D721Med (cell line): ENCODE data around the gene GLI3.

Experiments used
- DNase-seq: peaks from one replicate; pipeline ENCODE4 v3.0.0; 2011; ENCODE audit warnings: low spot score; ENCODE audit not compliant: insufficient read length
- FAIRE-seq: peaks from 2 replicates; lab custom pipeline; 2011; peaks lifted over from hg19 to GRCh38; lab: Jason Lieb, UNC
- CTCF ChIP-seq: IDR thresholded peaks from 2 replicates; pipeline ENCODE4 v1.5.1; 2012; ENCODE audit warnings: mild to moderate bottlenecking, control low read depth; ENCODE audit not compliant: insufficient read depth; ENCODE audit errors: missing control alignments

The GLI3 gene

DNA sequence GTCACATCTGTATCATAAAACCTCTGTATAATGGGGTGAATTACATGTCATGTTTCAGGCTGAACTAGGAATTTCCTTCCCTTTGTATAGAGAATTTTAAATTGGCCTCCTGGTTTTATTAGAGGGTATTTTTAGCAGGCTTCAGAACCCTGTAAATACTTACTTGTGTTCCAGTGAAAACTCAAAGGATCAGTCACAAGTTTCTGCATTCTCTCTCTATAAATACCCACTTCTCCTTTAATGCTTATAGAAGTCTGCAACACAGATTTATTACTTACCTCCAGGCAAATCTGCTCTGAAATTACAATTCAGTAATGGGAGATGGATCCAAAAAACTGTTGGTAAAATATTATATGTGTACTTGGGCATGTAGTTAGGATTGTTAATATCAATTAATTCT is 161.6 kb downstream of the GLI3 start:
- TF ChIP-seq CTCF = no peak
- no peak for DNase-seq
- FAIRE-seq = no peak

DNA sequence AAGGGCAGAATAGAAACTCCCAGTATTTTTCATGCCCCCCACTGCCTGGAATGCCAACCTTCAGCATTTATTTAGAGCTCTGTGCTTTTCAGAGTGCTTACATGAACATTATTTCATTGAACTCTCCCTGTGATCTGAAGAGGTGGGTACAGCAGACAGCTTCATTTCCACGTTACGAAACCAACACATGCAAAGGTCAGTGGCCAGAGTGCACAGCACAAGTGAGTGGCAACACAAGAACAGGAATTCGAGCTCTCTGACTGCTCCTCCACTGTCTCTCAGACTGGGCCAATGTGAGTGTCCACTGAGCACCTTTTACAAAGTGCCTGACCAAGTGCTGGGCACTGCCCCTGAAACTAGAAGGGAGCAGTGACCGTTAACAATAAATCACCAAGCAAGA is 162.9 kb downstream of the GLI3 start:
- TF ChIP-seq CTCF = no peak
- DNase-seq (no peak), FAIRE-seq (no peak)

DNA sequence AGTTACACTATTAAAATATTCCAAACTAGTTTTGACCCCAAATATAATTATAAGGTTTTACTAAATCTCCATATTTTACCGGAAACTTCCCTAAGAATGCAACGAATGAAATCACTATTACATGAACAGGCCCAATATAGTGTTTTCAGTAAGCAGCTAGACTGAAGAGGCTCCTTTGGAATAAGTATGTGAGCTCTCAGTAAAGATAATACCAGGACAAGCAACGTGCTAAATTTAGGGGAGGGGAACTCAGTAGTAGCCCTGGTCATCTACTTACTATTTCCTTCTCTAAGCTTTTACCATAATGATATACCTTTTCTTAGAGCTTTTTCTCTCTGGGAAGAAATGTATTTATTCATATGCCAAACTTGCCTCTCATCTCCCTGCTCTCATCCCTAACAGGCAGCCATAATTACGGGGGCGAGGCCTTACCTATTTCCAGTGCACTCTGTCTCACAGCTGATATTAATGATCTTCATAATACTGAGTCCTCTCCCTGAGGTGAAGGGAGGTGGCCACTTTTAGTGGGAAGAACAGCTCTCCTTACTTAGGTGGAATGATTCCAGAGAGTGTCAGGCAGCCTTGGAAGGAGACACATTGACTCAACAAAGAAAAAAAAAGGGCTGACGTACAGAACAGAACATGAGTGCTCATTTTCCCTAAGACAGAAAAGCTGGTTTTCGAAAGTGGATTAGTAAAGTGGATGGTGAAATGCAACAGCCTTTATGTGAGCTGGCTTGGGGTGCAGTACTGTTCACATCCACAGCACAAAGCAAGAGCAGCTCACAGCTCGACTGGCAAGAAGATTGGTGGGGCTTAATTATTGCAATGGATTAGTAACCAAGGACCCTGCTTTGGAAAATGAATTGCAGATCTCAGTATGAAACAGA is 165.4 kb downstream of the GLI3 start:
- TF ChIP-seq CTCF = no peak
- DNase-seq (no peak), FAIRE-seq (no peak)

DNA sequence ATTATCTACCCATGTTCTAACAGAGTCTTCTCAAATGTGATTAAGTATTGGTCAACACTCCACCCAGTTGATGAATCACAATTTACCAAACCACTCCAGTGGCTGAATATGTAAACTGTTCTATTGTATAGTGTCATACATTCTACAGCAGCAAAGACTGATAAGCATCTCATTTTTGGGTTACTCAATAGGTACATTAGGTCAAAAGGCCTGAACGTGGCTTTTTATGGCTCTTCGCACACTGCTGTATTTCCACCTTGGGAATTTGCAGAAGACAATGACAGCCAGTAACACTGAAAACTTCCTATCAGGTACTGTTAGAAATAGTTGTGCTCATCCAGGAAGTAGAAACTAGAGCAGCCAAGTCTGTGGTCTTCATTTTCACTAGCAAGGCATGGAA is 166.9 kb downstream of the GLI3 start:
- DNase-seq (no peak), FAIRE-seq (no peak)
- no peak for TF ChIP-seq CTCF

- no peak for FAIRE-seq
- DNase-seq = no peak
- TF ChIP-seq CTCF = no peak
Measured at GRCh38 chr7:42069590-42069989, 167.4 kb downstream of the GLI3 start.

- no peak for TF ChIP-seq CTCF
- FAIRE-seq = no peak
- DNase-seq = no peak
Measured at GRCh38 chr7:42068554-42069280, 168.3 kb downstream of the GLI3 start.

GRCh38 chr7:42065942-42066341 is 171.1 kb downstream of the GLI3 start:
- DNase-seq (no peak), FAIRE-seq (no peak)
- TF ChIP-seq CTCF = no peak
